ENCODE results near the gene ATXN2. TPM values are rescaled to one million over a fixed set of nuclear protein-coding genes. Genes with fewer than 3 reads are reported as not detected.
A peak's percentile ranks its signal among the peaks of the same experiment; 100 is the strongest.
"Not testable (repeated sequence)": the region's sequence is repeated elsewhere in the genome, so short reads cannot be mapped to it uniquely, and the experiment has no call there.

Gene ATXN2
- total RNA-seq, 1 experiment from 2014 or later: 56.3 TPM

- Mint-ChIP-seq H3K27ac (peak overlapping the region; percentile 77), H3K9me3 (peaks cover 2% of the 10 kb centered on the region; the same call in 1 of the 2 replicates), H3K4me1 (peaks cover 37% of the 10 kb centered on the region), H3K27me3 (ENCODE audit: low read depth) (no peaks in the 10 kb centered on the region), H3K36me3 (no peaks in the 10 kb centered on the region), H3K4me3 (peak overlapping the region; percentile 89)
- POLR2A ChIA-PET: no interaction called here
- 0 out of 2 replicates have a peak, but pooled peaks have one; percentile 60 for TF ChIP-seq ARID4B (CRISPR knock-in tag; IDR thresholded peaks at IDR 0.05; ENCODE audit: borderline replicate concordance)
- TF ChIP-seq PRDM15 (CRISPR knock-in tag; IDR thresholded peaks at IDR 0.05): peak; percentile 95
- no peak for TF ChIP-seq EMX1 (CRISPR knock-in tag; IDR thresholded peaks at IDR 0.05)
- no peak for TF ChIP-seq MYBL2 (CRISPR knock-in tag; IDR thresholded peaks at IDR 0.05)
- TF ChIP-seq SP1 (CRISPR knock-in tag; conservative IDR thresholded peaks at IDR 0.05): peak; percentile 49; the same call in 1 of the 2 replicates
- CTCF ChIA-PET: interaction anchor here (0.7 kb wide), 1 partner anchor 23 kb away, joined by 3 read pairs; no protein-coding TSS in a partner anchor
- DNase-seq (ENCODE audit: low spot score) (peak; percentile 28), ATAC-seq (peak; percentile 9)
Measured at GRCh38 chr12:111596985-111597830, 1.9 kb downstream of the ATXN2 start.

- not testable (repeated sequence) for H3K36me3 Mint-ChIP-seq; DNase-seq (ENCODE audit: low spot score); H3K27me3 Mint-ChIP-seq (ENCODE audit: low read depth); H3K9me3 Mint-ChIP-seq; ATAC-seq
- Mint-ChIP-seq H3K27ac (peak overlapping the region; percentile 65; the same call in 1 of the 2 replicates), H3K4me1 (peaks cover 36% of the 10 kb centered on the region), H3K4me3 (0 out of 2 replicates have a peak overlapping the region, but pooled peaks have one; percentile 12)
- CTCF ChIA-PET: interaction anchor here (0.6 kb wide), 1 partner anchor 10 kb away, joined by 7 read pairs; no protein-coding TSS in a partner anchor
- POLR2A ChIA-PET: interaction anchor here (0.6 kb wide), 1 partner anchor 15 kb away, joined by 3 read pairs; no protein-coding TSS in a partner anchor
Measured at GRCh38 chr12:111595341-111595835, 3.7 kb downstream of the ATXN2 start.

GRCh38 chr12:111591399-111592010 lies 7.6 kb downstream of the ATXN2 start:
- H3K27me3 Mint-ChIP-seq (ENCODE audit: low read depth); ATAC-seq; H3K9me3 Mint-ChIP-seq; H3K36me3 Mint-ChIP-seq; H3K27ac Mint-ChIP-seq; H3K4me3 Mint-ChIP-seq; DNase-seq (ENCODE audit: low spot score): not testable (repeated sequence)
- H3K4me1 Mint-ChIP-seq: peaks cover 28% of the 10 kb centered on the region
- CTCF ChIA-PET: interaction anchor here (0.6 kb wide), 1 partner anchor 125 kb away, joined by 4 read pairs; no protein-coding TSS in a partner anchor
- POLR2A ChIA-PET: interaction anchor here (0.7 to 0.8 kb wide), 2 partner anchors 86 to 1400 kb away, joined by 3 to 5 read pairs; no protein-coding TSS in a partner anchor

GRCh38 chr12:111590552-111590951 lies 8.6 kb downstream of the ATXN2 start:
- ChIA-PET POLR2A (interaction anchor here (0.7 kb wide), 1 partner anchor 1399 kb away, joined by 5 read pairs; no protein-coding TSS in a partner anchor), CTCF (no interaction called here)
- H3K27me3 Mint-ChIP-seq (ENCODE audit: low read depth): no peaks in the 10 kb centered on the region
- DNase-seq (ENCODE audit: low spot score) (no peak), ATAC-seq (no peak)
- no peaks in the 10 kb centered on the region for H3K36me3 Mint-ChIP-seq
- H3K9me3 Mint-ChIP-seq: no peaks in the 10 kb centered on the region
- no peak overlapping the region for H3K4me3 Mint-ChIP-seq
- TF ChIP-seq ZNF219 (CRISPR knock-in tag; IDR thresholded peaks at IDR 0.05; ENCODE audit: borderline replicate concordance) (no peak), SMAD4 (CRISPR knock-in tag; IDR thresholded peaks at IDR 0.05) (no peak), ZBTB43 (CRISPR knock-in tag; IDR thresholded peaks at IDR 0.05) (no peak), ZNF671 (CRISPR knock-in tag; IDR thresholded peaks at IDR 0.05) (no peak), ESRRA (CRISPR knock-in tag; IDR thresholded peaks at IDR 0.05; ENCODE audit: borderline replicate concordance) (no peak), ZNF532 (CRISPR knock-in tag; IDR thresholded peaks at IDR 0.05; ENCODE audit: borderline replicate concordance) (no peak)
- peak overlapping the region; percentile 38; the same call in 1 of the 2 replicates for H3K27ac Mint-ChIP-seq
- H3K4me1 Mint-ChIP-seq: peaks cover 18% of the 10 kb centered on the region

Measured in WTC11 (cell line).